GM12892 (cell line): ENCODE results near the gene MAPKAPK2.

ENCODE experiments used
- POLR2AphosphoS5 ChIP-seq: IDR thresholded peaks from 2 replicates; pipeline ENCODE4 v1.6.1; 2011; ENCODE audit warnings: low read depth, low read length, control low read depth
- TAF1 ChIP-seq: IDR thresholded peaks from 2 replicates; pipeline ENCODE4 v1.6.1; 2011; ENCODE audit warnings: low read depth, mild to moderate bottlenecking, control low read depth, low read length, borderline replicate concordance

DNA sequence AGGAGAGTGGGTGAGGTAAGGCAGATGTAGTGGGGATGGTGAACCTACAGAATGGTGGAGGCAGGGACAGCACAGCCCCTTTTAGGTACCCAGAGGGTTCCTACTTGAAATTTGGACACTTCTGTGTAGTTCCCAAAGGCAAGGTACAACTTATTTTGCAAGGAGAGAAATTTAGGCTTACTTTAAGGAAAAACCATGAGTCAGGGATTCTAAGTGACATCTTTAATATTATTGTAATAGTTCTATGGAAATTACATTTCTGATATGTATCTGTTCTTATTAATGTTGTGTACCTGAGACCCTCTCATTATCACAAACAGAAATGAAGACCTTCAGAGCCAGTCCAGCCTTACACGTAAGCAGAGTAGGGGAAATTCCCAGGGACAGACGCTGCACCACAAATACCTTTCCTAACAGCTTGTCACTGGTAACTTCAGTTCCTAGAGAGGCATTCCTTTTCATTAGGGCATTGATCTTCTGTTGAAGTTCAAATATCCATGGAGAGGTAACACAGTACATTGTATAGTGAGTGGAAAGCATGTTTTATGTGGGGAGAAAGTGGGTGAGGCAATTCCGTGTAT is 41.5 kb upstream of the MAPKAPK2 start:
- TF ChIP-seq POLR2AphosphoS5 (no peak), TAF1 (no peak)
